A673 (cell line): Measurements from ENCODE around the gene SYNPO. TPM values are rescaled to one million over a fixed set of nuclear protein-coding genes. Genes with fewer than 3 reads are reported as not detected.

Experiments
- BruUV-seq: library from RNA; stranded (reverse); fragments of 400-500 nt; replicated peaks from 2 replicates; lab custom pipeline; 2021; lab: Mats Ljungman, UMichigan
- CTCF ChIA-PET: fragments of 300-600 bp; sonication (Branson Sonifier 250); formaldehyde crosslinking; loops from one replicate; lab custom pipeline; 2022; ENCODE audit warnings: antibody characterized with exemption; lab: Charles Lee
- POLR2A ChIA-PET: fragments of 300-600 bp; sonication (Branson Sonifier 250); formaldehyde crosslinking; loops from one replicate; lab custom pipeline; 2022; ENCODE audit warnings: antibody characterized with exemption; ENCODE audit not compliant: low non-redundant PET; lab: Charles Lee
- DNase-seq: peaks from one replicate; pipeline ENCODE4 v3.0.0-alpha.2; 2015; ENCODE audit warnings: low spot score
- H3K27ac ChIP-seq: fragments of 200-600 bp; sonication (generic); 2 replicates; pipeline ENCODE4 v1.5.1; 2016; ENCODE audit warnings: mixed run types, low read depth, mild to moderate bottlenecking, mixed read lengths, antibody characterized with exemption, low read length; ENCODE audit not compliant: poor library complexity, severe bottlenecking
- H3K27me3 ChIP-seq: fragments of 200-600 bp; sonication (generic); replicated peaks from 2 replicates; pipeline ENCODE4 v1.6.1; 2017; ENCODE audit warnings: mixed run types, low read depth, mild to moderate bottlenecking, mixed read lengths, antibody characterized with exemption, low read length; ENCODE audit not compliant: insufficient read depth, poor library complexity
- H3K36me3 ChIP-seq: fragments of 200-600 bp; sonication (generic); 2 replicates; pipeline ENCODE4 v1.6.1; 2016; ENCODE audit warnings: mixed run types, mild to moderate bottlenecking, mixed read lengths, antibody characterized with exemption, low read length; ENCODE audit not compliant: insufficient read depth, poor library complexity, severe bottlenecking
- H3K4me1 ChIP-seq: fragments of 200-600 bp; sonication (generic); 2 replicates; pipeline ENCODE4 v1.6.1; 2017; ENCODE audit warnings: mixed run types, mild to moderate bottlenecking, mixed read lengths, antibody characterized with exemption, low read length; ENCODE audit not compliant: insufficient read depth, poor library complexity, severe bottlenecking
- H3K4me3 ChIP-seq: fragments of 200-600 bp; sonication (generic); 2 replicates; pipeline ENCODE4 v1.5.1; 2016; ENCODE audit warnings: low read depth, mixed run types, mild to moderate bottlenecking, mixed read lengths, low read length; ENCODE audit not compliant: poor library complexity, severe bottlenecking
- H3K9me3 ChIP-seq: fragments of 200-600 bp; sonication (generic); 2 replicates; pipeline ENCODE4 v1.6.1; 2016; ENCODE audit warnings: mixed run types, low read depth, mild to moderate bottlenecking, mixed read lengths, antibody characterized with exemption, low read length; ENCODE audit not compliant: poor library complexity, severe bottlenecking
- CTCF ChIP-seq: fragments of 300-800, 200-600 bp; sonication (generic); conservative IDR thresholded peaks from 2 replicates; pipeline ENCODE4 v1.5.1; 2017; ENCODE audit warnings: low read depth, mild to moderate bottlenecking, antibody characterized with exemption, low read length, moderate library complexity, mixed read lengths
- EZH2 ChIP-seq: fragments of 200-600 bp; sonication (generic); IDR thresholded peaks from 2 replicates; pipeline ENCODE4 v1.6.1; 2017; ENCODE audit warnings: borderline replicate concordance, low read depth, mild to moderate bottlenecking, mixed read lengths, antibody characterized with exemption, low read length; ENCODE audit not compliant: poor library complexity, severe bottlenecking
- intact Hi-C: fragments of 100-400 bp; cut with micrococcal nuclease; formaldehyde crosslinking; loops from one replicate; pipeline ENCODE4 v1.10.0; 2022; ENCODE audit not compliant: unreplicated experiment
- total RNA-seq: library from RNA; stranded (reverse); gene quantifications from 2 replicates; pipeline ENCODE4 v1.2.3, GENCODE V29; 2021

SYNPO gene
- total RNA-seq, 1 experiment from 2014 or later = 7.6 TPM

GRCh38 chr5:150619359-150620230 is 20.9 kb upstream of the SYNPO start:
- CTCF ChIA-PET = no interaction called here

GRCh38 chr5:150621301-150621700 is 19.2 kb upstream of the SYNPO start:
- BruUV-seq = no TSS peak
- no peaks in the 10 kb centered on the region for H3K27me3 ChIP-seq
- ChIA-PET POLR2A (no interaction called here), CTCF (no interaction called here)
- intact Hi-C loops = no loop called here
- no peaks in the 10 kb centered on the region for H3K36me3 ChIP-seq
- no peak overlapping the region for H3K27ac ChIP-seq
- H3K4me1 ChIP-seq = peaks cover 83% of the 10 kb centered on the region
- TF ChIP-seq EZH2 (no peak), CTCF (no peak)
- DNase-seq = peak; percentile 43
- H3K9me3 ChIP-seq = no peaks in the 10 kb centered on the region
- H3K4me3 ChIP-seq = no peak overlapping the region

More at GRCh38 chr5:150619359-150620230, 20.9 kb upstream of the SYNPO start:
- H3K27ac ChIP-seq = peak overlapping the region; percentile 27
- DNase-seq = peak; percentile 64
- TF ChIP-seq CTCF (no peak), EZH2 (no peak)
- no peaks in the 10 kb centered on the region for H3K27me3 ChIP-seq
- H3K4me3 ChIP-seq = no peak overlapping the region
- no peaks in the 10 kb centered on the region for H3K36me3 ChIP-seq
- intact Hi-C loops = no loop called here
- H3K9me3 ChIP-seq = no peaks in the 10 kb centered on the region
- peaks cover 86% of the 10 kb centered on the region for H3K4me1 ChIP-seq
- BruUV-seq = no TSS peak
- POLR2A ChIA-PET = no interaction called here

GRCh38 chr5:150622157-150622556 is 18.3 kb upstream of the SYNPO start:
- TF ChIP-seq CTCF = no peak
- TF ChIP-seq EZH2 = no peak
- CTCF ChIA-PET = no interaction called here
- POLR2A ChIA-PET = no interaction called here
- Histone ChIP-seq H3K4me1 (peaks cover 81% of the 10 kb centered on the region), H3K4me3 (no peak overlapping the region), H3K27ac (no peak overlapping the region), H3K27me3 (no peaks in the 10 kb centered on the region), H3K9me3 (no peaks in the 10 kb centered on the region), H3K36me3 (no peaks in the 10 kb centered on the region)
- BruUV-seq = no TSS peak
- DNase-seq = no peak
- intact Hi-C loops = no loop called here
